SK-N-SH (cell line): ENCODE results near the gene CNEP1R1.

ENCODE experiments used
- CTCF ChIP-seq: fragments of 200-600 bp; sonication (generic); IDR thresholded peaks from 2 replicates; pipeline ENCODE4 v1.6.1; 2017; ENCODE audit warnings: antibody characterized with exemption, mild to moderate bottlenecking, moderate library complexity
- EP300 ChIP-seq, 2 experiments: IDR thresholded peaks; 2 replicates each; pipeline versions ENCODE4 v1.4.0 to v1.6.1; 2012; ENCODE audit warnings: borderline replicate concordance in 1 of 2, low read depth in 1 of 2, low read length in 1 of 2
- EZH2phosphoT487 ChIP-seq: fragments of 200-600 bp; sonication (generic); IDR thresholded peaks from 2 replicates; pipeline ENCODE4 v1.6.1; 2017; ENCODE audit warnings: low read depth, mixed run types, mild to moderate bottlenecking, antibody characterized with exemption, moderate library complexity, borderline replicate concordance
- JUND ChIP-seq: IDR thresholded peaks from 2 replicates; pipeline ENCODE4 v1.4.0; 2012
- MAX ChIP-seq: IDR thresholded peaks from 2 replicates; pipeline ENCODE4 v1.4.0; 2012; ENCODE audit warnings: low read depth
- NRF1 ChIP-seq: IDR thresholded peaks from 2 replicates; pipeline ENCODE4 v1.6.1; 2012; ENCODE audit warnings: low read depth, mild to moderate bottlenecking, low read length
- POLR2AphosphoS5 ChIP-seq: IDR thresholded peaks from 2 replicates; pipeline ENCODE4 v1.6.1; 2012; ENCODE audit warnings: low read depth, low read length
- RAD21 ChIP-seq: IDR thresholded peaks from 2 replicates; pipeline ENCODE4 v1.6.1; 2012; ENCODE audit warnings: mild to moderate bottlenecking, low read length
- REST ChIP-seq: IDR thresholded peaks from 2 replicates; pipeline ENCODE4 v1.6.1; 2012; ENCODE audit warnings: mild to moderate bottlenecking, low read depth, low read length, moderate library complexity
- TCF12 ChIP-seq: IDR thresholded peaks from 2 replicates; pipeline ENCODE4 v1.4.0; 2012
- YY1 ChIP-seq: IDR thresholded peaks from 2 replicates; pipeline ENCODE4 v1.4.0; 2012; ENCODE audit warnings: low read depth, mild to moderate bottlenecking

DNA sequence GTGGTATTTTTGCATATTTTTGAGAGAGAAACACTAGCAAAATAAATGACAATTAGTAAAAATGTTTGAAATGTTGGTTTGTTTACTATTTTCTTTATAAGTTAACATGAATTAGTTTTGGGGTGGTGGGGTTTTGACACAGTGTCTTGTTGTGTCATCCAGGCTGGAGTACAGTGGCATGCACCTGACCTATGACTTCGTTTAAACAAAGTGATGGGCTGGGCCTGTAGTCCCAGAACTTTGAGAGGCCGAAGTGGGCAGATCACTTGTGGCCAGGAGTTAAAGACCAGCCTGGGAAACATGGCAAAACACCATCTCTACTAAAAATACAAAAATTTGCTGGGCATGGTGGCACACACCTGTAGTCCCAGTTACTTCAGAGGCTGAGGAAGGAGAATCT is 22.8 kb downstream of the CNEP1R1 start:
- no peak for TF ChIP-seq CTCF
- no peak for TF ChIP-seq REST
- TF ChIP-seq POLR2AphosphoS5 = no peak
- no peak for TF ChIP-seq EZH2phosphoT487
- no peak for TF ChIP-seq YY1
- no peak for TF ChIP-seq EP300 (IDR thresholded peaks at IDR 0.05; ENCODE audit: borderline replicate concordance in 1 of 2, low read depth in 1 of 2, low read length in 1 of 2)
- no peak for TF ChIP-seq JUND
- no peak for TF ChIP-seq RAD21
- TF ChIP-seq NRF1 = no peak
- TF ChIP-seq MAX = no peak
- no peak for TF ChIP-seq TCF12
